ENCODE measurements around the gene ATP5PO.

GRCh38 chr21:33892853-33893252 lies 22.8 kb downstream of the ATP5PO start:
- TF ChIP-seq POLR2A (IDR thresholded peaks at IDR 0.05) (no peak), CTCF (IDR thresholded peaks at IDR 0.05) (no peak)

Data from esophagus squamous epithelium (tissue), 4 donors.